ENCODE results near the gene SIL1. TPM values are rescaled to one million over a fixed set of nuclear protein-coding genes. Genes with fewer than 3 reads are reported as not detected.
A peak's percentile ranks its signal among the peaks of the same experiment; 100 is the strongest.
"Not testable (repeated sequence)": the region's sequence is repeated elsewhere in the genome, so short reads cannot be mapped to it uniquely, and the experiment has no call there.

Gene SIL1
- total RNA-seq, 1 donor: 31.7 TPM

- no peak for DNase-seq (ENCODE audit: low read depth)
- H3K4me3 ChIP-seq (ENCODE audit: low read depth, low read length): no peak overlapping the region
- no peak for TF ChIP-seq CTCF (IDR thresholded peaks at IDR 0.05; ENCODE audit: insufficient read depth, low read length)
Measured at GRCh38 chr5:139113892-139114291, 84.3 kb downstream of the SIL1 start.

- not testable (repeated sequence) for DNase-seq (ENCODE audit: low read depth)
Measured at GRCh38 chr5:139112362-139112761, 85.8 kb downstream of the SIL1 start.

GRCh38 chr5:139110526-139111168, 87.5 kb downstream of the SIL1 start:
- DNase-seq (ENCODE audit: low read depth): no peak
- no peak overlapping the region for H3K4me3 ChIP-seq (ENCODE audit: low read depth, low read length)
- TF ChIP-seq CTCF (IDR thresholded peaks at IDR 0.05; ENCODE audit: insufficient read depth, low read length): no peak

More at GRCh38 chr5:139112362-139112761, 85.8 kb downstream of the SIL1 start:
- H3K4me3 ChIP-seq (ENCODE audit: low read depth, low read length): not testable (repeated sequence)

- no peak overlapping the region for H3K4me3 ChIP-seq (ENCODE audit: low read depth, low read length)
- DNase-seq (ENCODE audit: low read depth): peak; percentile 42
- TF ChIP-seq CTCF (IDR thresholded peaks at IDR 0.05; ENCODE audit: insufficient read depth, low read length): no peak
Measured at GRCh38 chr5:139108063-139108824, 89.9 kb downstream of the SIL1 start.

- no peak overlapping the region for H3K4me3 ChIP-seq (ENCODE audit: low read depth, low read length)
- no peak for DNase-seq (ENCODE audit: low read depth)
- no peak for TF ChIP-seq CTCF (IDR thresholded peaks at IDR 0.05; ENCODE audit: insufficient read depth, low read length)
Measured at GRCh38 chr5:139105621-139106071, 92.5 kb downstream of the SIL1 start.

- peak; percentile 96 for DNase-seq (ENCODE audit: low read depth)
- H3K4me3 ChIP-seq (ENCODE audit: low read depth, low read length): peak overlapping the region; percentile 34
- TF ChIP-seq CTCF (IDR thresholded peaks at IDR 0.05; ENCODE audit: insufficient read depth, low read length): no peak
Measured at GRCh38 chr5:139104577-139105276, 93.4 kb downstream of the SIL1 start.

GRCh38 chr5:139103762-139104161, 94.4 kb downstream of the SIL1 start:
- H3K4me3 ChIP-seq (ENCODE audit: low read depth, low read length): no peak overlapping the region
- no peak for TF ChIP-seq CTCF (IDR thresholded peaks at IDR 0.05; ENCODE audit: insufficient read depth, low read length)
- DNase-seq (ENCODE audit: low read depth): no peak

Measured in fibroblast of the aortic adventitia (primary cell).